ENCODE data around the gene TMEM244. TPM values are rescaled to one million over a fixed set of nuclear protein-coding genes. Genes with fewer than 3 reads are reported as not detected.

The TMEM244 gene
- total and polyA plus RNA-seq, 2 donors (not counting 3 experiments of a cell fraction or from before 2014, with no cell fraction given): not detected

- CTCF ChIA-PET: interaction anchor here (2.0 kb wide), 1 partner anchor 9 kb away, joined by 5 read pairs; no protein-coding TSS in a partner anchor
- H3K4me3 ChIP-seq (replicated peaks in 1 of 3; ENCODE audit: insufficient read depth in 1 of 3, low read depth in 1 of 3, low read length in 3 of 3): no peak overlapping the region
- no peak overlapping the region for H3K27ac ChIP-seq (ENCODE audit: insufficient read depth, low read depth, low read length)
- H3K4me1 ChIP-seq (ENCODE audit: control insufficient read depth, extremely low read depth, insufficient read depth, low read length): no peaks in the 10 kb centered on the region
- H3K36me3 ChIP-seq (ENCODE audit: control insufficient read depth in 2 of 2, extremely low read depth in 1 of 2, insufficient read depth in 2 of 2, low read length in 2 of 2): no peaks in the 10 kb centered on the region
- no peaks in the 10 kb centered on the region for H3K27me3 ChIP-seq (ENCODE audit: control insufficient read depth in 2 of 2, insufficient read depth in 2 of 2, low read length in 2 of 2)
- no peaks in the 10 kb centered on the region for H3K79me2 ChIP-seq (ENCODE audit: control insufficient read depth, insufficient read depth, low read length)
- H3K4me2 ChIP-seq (ENCODE audit: insufficient read depth, low read length): no peak overlapping the region
- BruUV-seq (replicated peaks): no TSS peak
- intact Hi-C loops (cut with micrococcal nuclease) (no loop called here), dilution Hi-C loops (cut with MboI; ENCODE audit: extremely low pct_ligation_motif_present, low sequenced_read_pairs) (no loop called here)
- H3K9me1 ChIP-seq (replicated peaks; ENCODE audit: control insufficient read depth, extremely low read depth, insufficient read depth, low read length): no peaks in the 10 kb centered on the region
- FAIRE-seq (no peak), DNase-seq (ENCODE audit: low read depth, low spot score) (no peak)
- H2AFZ ChIP-seq (ENCODE audit: low read depth, low read length): no peak overlapping the region
- H4K20me1 ChIP-seq (replicated peaks; ENCODE audit: control insufficient read depth, extremely low read depth, insufficient read depth, low read length): no peaks in the 10 kb centered on the region
- TF ChIP-seq FOS (IDR thresholded peaks at IDR 0.05; ENCODE audit: borderline replicate concordance, insufficient read depth, low read length): no peak
- TF ChIP-seq EZH2 (IDR thresholded peaks at IDR 0.05; ENCODE audit: borderline replicate concordance, low read depth, low read length, severe bottlenecking): no peak
- TF ChIP-seq POLR2AphosphoS5 (IDR thresholded peaks at IDR 0.05; ENCODE audit: insufficient read depth, low read depth, low read length): no peak
- TF ChIP-seq MAX (IDR thresholded peaks at IDR 0.05; ENCODE audit: insufficient read depth, insufficient read length): no peak
- no peak for TF ChIP-seq GATA2 (IDR thresholded peaks at IDR 0.05; ENCODE audit: insufficient read depth, insufficient read length, low read depth, low read length)
- no peak for TF ChIP-seq MYC (IDR thresholded peaks at IDR 0.05; ENCODE audit: low read depth, low read length)
- TF ChIP-seq JUN (IDR thresholded peaks at IDR 0.05; ENCODE audit: borderline replicate concordance, insufficient read depth, insufficient read length, low read depth): no peak
- no peak for TF ChIP-seq CTCF (IDR thresholded peaks at IDR 0.05; ENCODE audit: extremely low read depth in 1 of 2, insufficient read depth in 1 of 2, low read depth in 1 of 2, low read length in 2 of 2)
- no peak for TF ChIP-seq POLR2A (IDR thresholded peaks at IDR 0.05; ENCODE audit: low read depth, low read length)
- H3K9ac ChIP-seq (replicated peaks; ENCODE audit: extremely low read depth, insufficient read depth, low read length): no peak overlapping the region
- POLR2A ChIA-PET: no interaction called here
- H3K9me3 ChIP-seq (replicated peaks; ENCODE audit: control insufficient read depth, insufficient read depth, low read length): no peaks in the 10 kb centered on the region
Observed at GRCh38 chr6:129884211-129884610, 23.1 kb upstream of the TMEM244 start.

Measured in endothelial cell of umbilical vein (primary cell).